ENCODE measurements around the gene TSHB.
A peak's percentile ranks its signal among the peaks of the same experiment; 100 is the strongest.

DNA sequence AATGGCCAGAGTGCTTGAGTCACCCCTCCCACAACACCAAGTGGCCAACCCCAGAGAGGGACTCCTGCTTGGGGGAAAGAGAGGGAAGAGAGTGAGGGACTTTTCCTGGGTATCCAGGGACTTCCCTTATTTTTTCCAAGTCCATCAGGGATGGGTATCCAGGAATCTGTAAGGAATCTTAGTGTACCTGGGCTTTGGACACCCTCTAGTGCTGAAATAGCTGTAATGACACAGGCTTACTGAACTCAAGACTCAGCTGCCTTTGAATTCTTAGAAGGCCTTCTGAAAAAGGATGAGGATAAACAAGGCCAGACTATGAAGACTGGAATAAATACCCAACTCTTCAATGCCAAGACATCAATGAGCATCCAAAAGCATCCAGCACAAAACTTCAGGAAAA lies 12.0 kb downstream of the TSHB start:
- TF ChIP-seq CTCF (IDR thresholded peaks at IDR 0.05) = peak; percentile 37; the same call in 1 of the 2 replicates
- TF ChIP-seq ATF6 (CRISPR knock-in tag; IDR thresholded peaks at IDR 0.05) = no peak
- no peak for TF ChIP-seq ESRRA (CRISPR knock-in tag; IDR thresholded peaks at IDR 0.05; ENCODE audit: borderline replicate concordance)
- TF ChIP-seq, protein P1, sequence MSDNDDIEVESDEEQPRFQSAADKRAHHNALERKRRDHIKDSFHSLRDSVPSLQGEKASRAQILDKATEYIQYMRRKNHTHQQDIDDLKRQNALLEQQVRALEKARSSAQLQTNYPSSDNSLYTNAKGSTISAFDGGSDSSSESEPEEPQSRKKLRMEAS (CRISPR knock-in tag; IDR thresholded peaks at IDR 0.05) = no peak
- TF ChIP-seq, protein P2, sequence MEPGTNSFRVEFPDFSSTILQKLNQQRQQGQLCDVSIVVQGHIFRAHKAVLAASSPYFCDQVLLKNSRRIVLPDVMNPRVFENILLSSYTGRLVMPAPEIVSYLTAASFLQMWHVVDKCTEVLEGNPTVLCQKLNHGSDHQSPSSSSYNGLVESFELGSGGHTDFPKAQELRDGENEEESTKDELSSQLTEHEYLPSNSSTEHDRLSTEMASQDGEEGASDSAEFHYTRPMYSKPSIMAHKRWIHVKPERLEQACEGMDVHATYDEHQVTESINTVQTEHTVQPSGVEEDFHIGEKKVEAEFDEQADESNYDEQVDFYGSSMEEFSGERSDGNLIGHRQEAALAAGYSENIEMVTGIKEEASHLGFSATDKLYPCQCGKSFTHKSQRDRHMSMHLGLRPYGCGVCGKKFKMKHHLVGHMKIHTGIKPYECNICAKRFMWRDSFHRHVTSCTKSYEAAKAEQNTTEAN (CRISPR knock-in tag; IDR thresholded peaks at IDR 0.05) = no peak
- no peak for TF ChIP-seq ZMAT4 (CRISPR knock-in tag; IDR thresholded peaks at IDR 0.05)
